MCF 10A (cell line): ENCODE data around the gene OR51E1. TPM values are rescaled to one million over a fixed set of nuclear protein-coding genes. Genes with fewer than 3 reads are reported as not detected.

Source experiments
- BruUV-seq: library from RNA; stranded (reverse); fragments of 400-500 nt; replicated peaks from 2 replicates; lab custom pipeline; 2021; lab: Mats Ljungman, UMichigan
- CTCF ChIA-PET: fragments of 300-600 bp; sonication (Branson Sonifier 250); formaldehyde crosslinking; extraction: SDS; loops from one replicate; lab custom pipeline; 2021; ENCODE audit warnings: antibody characterized with exemption, inconsistent platforms; lab: Yijun Ruan, JAX
- POLR2A ChIA-PET: fragments of 300-600, 350-650 bp; sonication (Branson Sonifier 250); formaldehyde crosslinking; extraction: SDS; loops from one replicate; lab custom pipeline; 2020; ENCODE audit warnings: antibody characterized with exemption, inconsistent platforms; lab: Yijun Ruan, JAX
- DNase-seq: peaks from one replicate; pipeline ENCODE4 v3.0.0-alpha.2; 2018; ENCODE audit not compliant: unreplicated experiment
- H3K27ac Mint-ChIP-seq: one replicate; pipeline ENCODE4 v1.8.0; 2022; ENCODE audit warnings: mild to moderate bottlenecking, low read depth, mixed read lengths; ENCODE audit not compliant: unreplicated experiment
- H3K27me3 Mint-ChIP-seq: one replicate; pipeline ENCODE4 v1.8.0; 2022; ENCODE audit warnings: mixed read lengths; ENCODE audit not compliant: insufficient read depth, unreplicated experiment
- H3K36me3 Mint-ChIP-seq: one replicate; pipeline ENCODE4 v1.8.0; 2022; ENCODE audit warnings: mild to moderate bottlenecking, moderate library complexity, mixed read lengths; ENCODE audit not compliant: insufficient read depth, unreplicated experiment
- H3K4me1 Mint-ChIP-seq: one replicate; pipeline ENCODE4 v1.8.0; 2022; ENCODE audit warnings: mixed read lengths; ENCODE audit not compliant: insufficient read depth, unreplicated experiment
- H3K4me3 Mint-ChIP-seq: one replicate; pipeline ENCODE4 v1.8.0; 2022; ENCODE audit warnings: mild to moderate bottlenecking, moderate library complexity, mixed read lengths; ENCODE audit not compliant: unreplicated experiment
- H3K9me3 Mint-ChIP-seq: one replicate; pipeline ENCODE4 v1.8.0; 2022; ENCODE audit warnings: mixed read lengths; ENCODE audit not compliant: unreplicated experiment
- CTCF ChIP-seq: fragments of 200-600 bp; IDR thresholded peaks from one replicate; pipeline ENCODE4 v1.8.0; 2022; ENCODE audit warnings: antibody characterized with exemption, mild to moderate bottlenecking; ENCODE audit not compliant: unreplicated experiment
- intact Hi-C: fragments of 100-400 bp; cut with micrococcal nuclease; formaldehyde crosslinking; loops from 2 replicates; pipeline ENCODE4 v1.14.1; 2022
- total RNA-seq: library from RNA; stranded (reverse); gene quantifications from 2 replicates; pipeline ENCODE4 v1.2.3, GENCODE V29; 2022

OR51E1 gene
- total RNA-seq, 1 experiment from 2014 or later = not detected

GRCh38 chr11:4664786-4665185, 21.0 kb downstream of the OR51E1 start:
- H3K4me3 Mint-ChIP-seq = no peak overlapping the region
- no peak for DNase-seq
- intact Hi-C loops = no loop called here
- peaks cover 55% of the 10 kb centered on the region for H3K27me3 Mint-ChIP-seq
- no peaks in the 10 kb centered on the region for H3K36me3 Mint-ChIP-seq
- POLR2A ChIA-PET = no interaction called here
- H3K27ac Mint-ChIP-seq = no peak overlapping the region
- H3K9me3 Mint-ChIP-seq = no peaks in the 10 kb centered on the region
- TF ChIP-seq CTCF = no peak
- CTCF ChIA-PET = no interaction called here
- H3K4me1 Mint-ChIP-seq = no peaks in the 10 kb centered on the region
- no TSS peak for BruUV-seq

GRCh38 chr11:4665424-4665823, 21.6 kb downstream of the OR51E1 start:
- CTCF ChIA-PET = no interaction called here
- H3K27me3 Mint-ChIP-seq = peaks cover 54% of the 10 kb centered on the region
- no peaks in the 10 kb centered on the region for H3K4me1 Mint-ChIP-seq
- H3K9me3 Mint-ChIP-seq = no peaks in the 10 kb centered on the region
- DNase-seq = no peak
- H3K36me3 Mint-ChIP-seq = no peaks in the 10 kb centered on the region
- no peak for TF ChIP-seq CTCF
- POLR2A ChIA-PET = no interaction called here
- intact Hi-C loops = no loop called here
- H3K27ac Mint-ChIP-seq = no peak overlapping the region
- no peak overlapping the region for H3K4me3 Mint-ChIP-seq
- no TSS peak for BruUV-seq

- H3K27ac Mint-ChIP-seq = no peak overlapping the region
Observed at GRCh38 chr11:4671741-4672140, 28.0 kb downstream of the OR51E1 start.

GRCh38 chr11:4672470-4672869, 28.7 kb downstream of the OR51E1 start:
- POLR2A ChIA-PET = interaction anchor here (0.6 kb wide), 1 partner anchor 406 kb away, joined by 3 read pairs; no protein-coding TSS in a partner anchor
- H3K36me3 Mint-ChIP-seq = no peaks in the 10 kb centered on the region
- intact Hi-C loops = no loop called here
- H3K4me3 Mint-ChIP-seq = no peak overlapping the region
- CTCF ChIA-PET = interaction anchor here (0.8 to 1.9 kb wide), 2 partner anchors 35 to 482 kb away, joined by 3 to 5 read pairs; partner anchors contain the start of gene OR51D1
- DNase-seq = no peak
- TF ChIP-seq CTCF = no peak
- no peaks in the 10 kb centered on the region for H3K9me3 Mint-ChIP-seq
- peaks cover 3% of the 10 kb centered on the region for H3K27me3 Mint-ChIP-seq
- BruUV-seq = no TSS peak
- no peak overlapping the region for H3K27ac Mint-ChIP-seq
- no peaks in the 10 kb centered on the region for H3K4me1 Mint-ChIP-seq

More at GRCh38 chr11:4671741-4672140, 28.0 kb downstream of the OR51E1 start:
- CTCF ChIA-PET = interaction anchor here (0.8 to 1.9 kb wide), 2 partner anchors 35 to 482 kb away, joined by 3 to 5 read pairs; partner anchors contain the start of gene OR51D1
- POLR2A ChIA-PET = no interaction called here
- no peak overlapping the region for H3K4me3 Mint-ChIP-seq
- BruUV-seq = no TSS peak
- no peaks in the 10 kb centered on the region for H3K36me3 Mint-ChIP-seq
- no peaks in the 10 kb centered on the region for H3K4me1 Mint-ChIP-seq
- DNase-seq = no peak
- no peak for TF ChIP-seq CTCF
- H3K27me3 Mint-ChIP-seq = peaks cover 11% of the 10 kb centered on the region
- intact Hi-C loops = no loop called here
- H3K9me3 Mint-ChIP-seq = no peaks in the 10 kb centered on the region
